GM21360 (cell line): ENCODE data around the gene CLMN.

Experiments used
- ATAC-seq: cut with Tn5 transposase; IDR thresholded peaks from one replicate; pipeline ENCODE4 v1.9.1; 2021; ENCODE audit warnings: mild to moderate bottlenecking, moderate library complexity; ENCODE audit not compliant: unreplicated experiment

Gene CLMN

GRCh38 chr14:95264271-95264973, 55.3 kb downstream of the CLMN start:
- no peak for ATAC-seq

- no peak for ATAC-seq
Observed at GRCh38 chr14:95263527-95264231, 56.0 kb downstream of the CLMN start.

GRCh38 chr14:95262511-95262891, 57.2 kb downstream of the CLMN start:
- ATAC-seq: no peak

- no peak for ATAC-seq
Observed at GRCh38 chr14:95261616-95262510, 57.8 kb downstream of the CLMN start.

- ATAC-seq: no peak
Observed at GRCh38 chr14:95260537-95261361, 59.0 kb downstream of the CLMN start.

- no peak for ATAC-seq
Observed at GRCh38 chr14:95258754-95259593, 60.7 kb downstream of the CLMN start.

- ATAC-seq: no peak
Observed at GRCh38 chr14:95258156-95258555, 61.6 kb downstream of the CLMN start.

- ATAC-seq: no peak
Observed at GRCh38 chr14:95257521-95257920, 62.2 kb downstream of the CLMN start.

GRCh38 chr14:95256776-95257060, 63.0 kb downstream of the CLMN start:
- no peak for ATAC-seq

- no peak for ATAC-seq
Observed at GRCh38 chr14:95256002-95256775, 63.5 kb downstream of the CLMN start.

- no peak for ATAC-seq
Observed at GRCh38 chr14:95255487-95255886, 64.2 kb downstream of the CLMN start.

- no peak for ATAC-seq
Observed at GRCh38 chr14:95255013-95255412, 64.7 kb downstream of the CLMN start.

GRCh38 chr14:95254288-95254687, 65.4 kb downstream of the CLMN start:
- ATAC-seq: no peak

GRCh38 chr14:95253039-95253630, 66.6 kb downstream of the CLMN start:
- ATAC-seq: no peak

GRCh38 chr14:95252219-95252618, 67.5 kb downstream of the CLMN start:
- no peak for ATAC-seq

GRCh38 chr14:95250936-95251335, 68.8 kb downstream of the CLMN start:
- no peak for ATAC-seq

- no peak for ATAC-seq
Observed at GRCh38 chr14:95250140-95250769, 69.5 kb downstream of the CLMN start.

- ATAC-seq: no peak
Observed at GRCh38 chr14:95248432-95248831, 71.3 kb downstream of the CLMN start.
